HG03025 (cell line): Measurements from ENCODE around the gene MEAK7.
A peak's percentile ranks its signal among the peaks of the same experiment; 100 is the strongest.

Experiments
- ATAC-seq: cut with Tn5 transposase; IDR thresholded peaks from one replicate; pipeline ENCODE4 v1.9.1; 2021; ENCODE audit warnings: mild to moderate bottlenecking, moderate library complexity; ENCODE audit not compliant: unreplicated experiment, low FRiP score

Gene MEAK7, protein sequence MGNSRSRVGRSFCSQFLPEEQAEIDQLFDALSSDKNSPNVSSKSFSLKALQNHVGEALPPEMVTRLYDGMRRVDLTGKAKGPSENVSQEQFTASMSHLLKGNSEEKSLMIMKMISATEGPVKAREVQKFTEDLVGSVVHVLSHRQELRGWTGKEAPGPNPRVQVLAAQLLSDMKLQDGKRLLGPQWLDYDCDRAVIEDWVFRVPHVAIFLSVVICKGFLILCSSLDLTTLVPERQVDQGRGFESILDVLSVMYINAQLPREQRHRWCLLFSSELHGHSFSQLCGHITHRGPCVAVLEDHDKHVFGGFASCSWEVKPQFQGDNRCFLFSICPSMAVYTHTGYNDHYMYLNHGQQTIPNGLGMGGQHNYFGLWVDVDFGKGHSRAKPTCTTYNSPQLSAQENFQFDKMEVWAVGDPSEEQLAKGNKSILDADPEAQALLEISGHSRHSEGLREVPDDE

DNA sequence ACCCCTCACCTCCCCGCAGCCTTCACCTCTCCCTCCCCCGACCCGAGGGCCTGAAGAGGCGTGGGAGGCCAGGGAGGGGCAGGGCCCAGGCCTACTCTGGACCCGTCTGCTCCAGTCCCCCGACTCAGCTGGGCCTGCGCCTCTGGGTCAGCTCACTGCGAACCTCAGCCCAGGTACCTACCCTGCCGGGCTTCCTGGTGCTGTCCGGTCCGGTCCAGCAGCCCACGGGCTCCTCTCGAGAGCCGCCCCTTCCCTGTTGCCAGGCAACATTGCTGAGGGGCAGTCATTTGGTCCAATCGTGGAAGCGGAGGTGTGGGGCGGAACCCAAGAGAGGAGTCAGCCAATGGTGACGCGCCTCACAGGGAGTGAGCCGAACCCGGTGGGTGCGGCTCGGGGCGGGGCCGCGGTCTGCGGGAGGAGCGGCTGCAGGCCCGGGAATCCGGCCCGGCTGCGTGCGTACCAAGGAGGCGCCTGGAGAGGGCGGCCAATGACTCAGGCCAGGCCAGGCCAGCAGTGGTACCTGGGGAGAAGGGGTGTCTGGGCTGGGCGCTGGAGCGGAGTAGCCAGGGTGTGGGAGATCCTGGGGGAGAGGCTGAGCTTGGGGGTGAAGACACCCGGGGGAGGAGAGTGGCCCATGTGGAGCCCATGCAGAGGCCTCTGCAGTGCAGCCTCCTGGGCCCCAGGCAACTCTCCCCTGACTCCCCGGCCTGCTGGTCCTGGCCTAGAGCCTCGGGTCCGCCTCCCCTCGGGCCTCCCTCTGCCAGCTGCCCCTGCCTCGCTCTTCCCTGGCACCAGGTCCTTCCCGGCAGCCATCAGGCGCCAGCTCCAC lies at the start of gene MEAK7:
TSS of gene MEAK7 (minus strand) at position 240 of the 829 bp plus-strand sequence. CDS start 6,573 bp downstream, outside the sequence.
- ATAC-seq: peak; percentile 92

- no peak for ATAC-seq
Observed at GRCh38 chr16:84553873-84554399, 49.5 kb upstream of the MEAK7 start.

DNA sequence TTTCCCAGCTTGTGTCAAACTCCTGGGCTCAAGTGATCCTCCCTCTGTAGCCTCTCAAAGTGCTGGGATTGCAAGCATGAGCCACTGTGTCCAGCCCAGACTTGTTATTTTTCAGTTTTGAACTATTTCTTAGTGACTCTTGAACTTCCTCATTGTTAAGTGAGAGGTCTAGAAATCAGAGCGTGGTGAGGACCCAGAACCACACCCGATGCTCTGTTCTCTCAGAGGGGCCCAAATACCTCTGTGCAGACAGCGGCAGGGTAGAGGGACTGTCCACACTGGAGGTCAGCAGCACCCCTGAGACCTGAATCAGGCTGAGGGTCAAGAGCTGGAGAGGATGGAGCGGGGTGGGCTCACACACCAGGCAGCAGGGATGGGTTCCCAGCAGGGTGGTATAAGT lies 47.7 kb upstream of the MEAK7 start:
- ATAC-seq: no peak

- ATAC-seq: no peak
Observed at GRCh38 chr16:84550096-84550495, 45.6 kb upstream of the MEAK7 start.

DNA sequence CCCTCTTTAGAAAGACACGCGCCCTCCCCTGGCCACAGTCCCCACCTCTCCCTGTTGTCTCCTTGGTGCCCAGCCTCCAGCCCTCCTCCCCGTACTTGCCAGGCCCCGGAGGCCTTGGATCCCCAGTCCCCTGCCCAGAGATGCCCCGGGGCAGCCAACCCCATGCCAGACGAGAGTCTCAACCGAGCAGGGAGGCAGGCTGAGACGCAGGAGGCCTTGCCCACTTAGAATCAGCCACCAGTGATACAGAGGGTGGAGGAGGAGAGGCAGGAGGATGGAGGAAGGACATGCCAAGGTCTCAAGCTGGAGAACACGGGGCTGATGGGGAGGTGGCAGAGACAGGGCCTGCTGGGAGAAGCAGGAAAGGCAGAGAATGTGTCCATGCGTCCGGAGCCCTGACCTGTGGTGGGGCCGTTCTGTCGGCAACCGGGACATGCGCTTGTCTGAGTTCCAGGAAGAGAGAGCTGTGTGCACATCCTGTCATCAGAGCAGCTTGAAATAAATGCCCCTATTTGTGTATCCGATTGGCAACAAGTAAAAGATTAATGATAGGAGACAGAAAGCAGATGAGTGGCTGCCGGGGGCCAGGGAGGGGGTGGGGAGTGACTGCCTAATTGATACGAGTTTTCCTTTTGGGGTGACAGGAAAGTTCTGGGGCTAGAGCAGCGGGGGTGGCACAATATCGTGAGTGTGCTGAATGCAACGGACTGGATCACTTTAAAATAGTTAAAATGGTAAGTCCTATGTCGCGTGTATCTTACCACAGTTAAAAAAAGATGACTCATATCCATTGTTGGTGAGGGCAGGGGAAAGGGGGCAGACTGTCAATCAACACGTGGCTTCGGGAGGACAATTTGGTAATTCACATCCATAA lies 44.7 kb upstream of the MEAK7 start:
- no peak for ATAC-seq

- ATAC-seq: no peak
Observed at GRCh38 chr16:84548508-84548907, 44.0 kb upstream of the MEAK7 start.

GRCh38 chr16:84547546-84548061 lies 43.1 kb upstream of the MEAK7 start:
- ATAC-seq: no peak

DNA sequence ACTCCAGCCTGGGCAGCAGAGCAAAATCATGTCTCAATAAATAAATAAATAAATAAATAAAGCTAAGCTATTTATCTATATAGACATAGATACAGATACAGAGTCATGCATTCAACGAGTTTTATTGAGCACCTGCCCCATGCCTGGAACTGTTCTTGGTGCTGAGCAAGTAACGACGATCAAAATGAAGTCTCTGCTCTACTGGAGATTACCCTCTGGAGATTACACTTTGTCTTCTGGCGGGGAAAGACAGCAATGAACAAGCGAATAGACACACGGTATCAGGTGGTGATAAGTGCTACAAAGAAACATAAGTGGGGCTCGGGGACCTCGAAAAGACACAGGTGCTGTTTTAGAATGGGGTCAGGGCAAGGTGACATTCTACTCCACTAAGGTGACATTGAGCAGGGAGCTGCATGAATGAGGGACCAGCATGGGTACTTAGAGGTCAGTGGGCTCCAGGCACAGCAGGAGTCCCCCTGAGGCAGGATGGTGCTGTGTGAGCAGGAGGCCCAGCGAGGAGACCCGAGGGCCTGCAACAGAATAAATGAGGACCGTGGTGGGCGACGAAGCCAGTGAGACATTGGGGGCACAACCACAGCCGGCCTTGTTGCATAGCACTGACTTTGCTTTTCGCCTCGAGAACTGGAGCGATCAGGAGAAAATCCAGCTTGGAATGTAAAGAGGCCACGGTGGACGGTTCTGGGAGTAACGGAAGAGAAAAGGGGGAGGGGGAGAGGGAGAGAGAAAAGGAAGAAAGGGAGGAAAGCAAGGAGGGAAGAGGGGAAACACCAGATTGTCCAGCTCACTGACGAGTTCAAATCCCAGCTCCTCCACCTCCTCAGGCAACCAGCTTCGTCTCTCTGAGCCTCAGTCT lies 42.4 kb upstream of the MEAK7 start:
- no peak for ATAC-seq

DNA sequence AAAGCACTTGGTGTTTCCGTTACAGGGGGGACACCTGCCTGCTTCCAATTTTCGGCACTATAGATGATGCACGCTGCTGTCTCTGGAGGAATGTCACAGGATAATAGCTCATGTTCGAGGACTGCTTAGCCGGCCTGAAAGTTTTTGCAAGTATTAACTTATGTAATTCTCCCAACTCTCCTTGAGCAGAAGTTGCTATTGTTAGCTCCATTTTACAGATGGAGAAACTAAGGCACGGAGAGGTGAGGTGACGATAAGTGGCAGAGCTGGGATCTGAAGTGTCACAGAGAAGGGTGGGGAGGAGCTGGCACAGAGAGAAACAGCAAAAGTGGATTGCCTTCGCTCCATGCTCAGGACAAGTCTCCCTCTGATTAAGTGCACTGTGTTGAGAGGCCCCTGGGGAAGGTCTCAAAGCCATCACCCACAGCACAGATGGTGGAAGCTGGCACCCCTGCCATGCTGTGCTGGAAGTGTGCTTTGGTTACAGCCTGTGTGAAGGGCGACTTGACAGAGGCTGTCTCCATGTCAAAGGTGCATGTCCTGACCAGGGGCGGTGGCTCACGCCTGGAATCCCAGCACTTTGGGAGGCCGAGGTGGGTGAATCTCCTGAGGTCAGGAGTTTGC lies 40.8 kb upstream of the MEAK7 start:
- ATAC-seq: no peak

- no peak for ATAC-seq
Observed at GRCh38 chr16:84544031-84544773, 39.7 kb upstream of the MEAK7 start.

DNA sequence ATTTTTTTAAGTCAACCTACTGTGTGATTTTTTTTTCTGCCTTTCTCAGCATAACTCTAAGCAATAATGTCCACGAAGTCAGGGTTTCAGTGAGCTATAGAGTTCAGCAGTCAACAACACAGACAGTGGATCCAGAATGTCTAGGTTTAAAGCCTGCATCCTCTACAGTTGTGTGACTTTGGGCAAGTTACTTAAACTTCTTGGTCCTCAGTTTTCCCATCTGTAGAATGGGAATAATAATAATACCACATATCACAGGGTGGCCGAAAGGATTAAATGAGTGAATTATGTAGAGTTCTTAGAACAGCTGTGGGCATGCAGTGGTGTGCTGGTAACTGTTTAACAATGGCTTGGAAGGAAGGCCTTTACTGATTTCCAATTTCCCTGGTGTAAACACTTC lies 38.8 kb upstream of the MEAK7 start:
- ATAC-seq: no peak

GRCh38 chr16:84541999-84542817 lies 37.7 kb upstream of the MEAK7 start:
- no peak for ATAC-seq

DNA sequence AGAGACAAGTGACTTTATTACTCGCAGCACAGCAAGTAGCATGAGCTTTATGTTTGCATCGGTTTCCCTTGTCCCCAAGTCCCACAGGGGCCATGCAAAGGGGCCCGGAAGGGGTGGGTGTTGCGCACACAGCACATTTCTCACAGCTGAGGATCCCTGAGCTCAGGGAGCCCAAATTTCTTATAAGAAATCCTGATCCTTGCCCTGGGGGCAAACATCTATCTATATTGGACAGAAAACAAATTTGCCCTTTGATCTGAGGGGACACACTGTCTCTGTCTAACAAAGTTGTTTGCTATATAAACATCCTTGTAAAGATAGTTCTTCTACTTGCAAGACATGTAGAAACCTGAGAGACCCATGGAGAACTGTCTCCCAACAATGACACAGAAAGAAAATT lies 35.7 kb upstream of the MEAK7 start:
- ATAC-seq: no peak

GRCh38 chr16:84538222-84538840 lies 33.9 kb upstream of the MEAK7 start:
- ATAC-seq: no peak

GRCh38 chr16:84537491-84538151 lies 33.2 kb upstream of the MEAK7 start:
- no peak for ATAC-seq

DNA sequence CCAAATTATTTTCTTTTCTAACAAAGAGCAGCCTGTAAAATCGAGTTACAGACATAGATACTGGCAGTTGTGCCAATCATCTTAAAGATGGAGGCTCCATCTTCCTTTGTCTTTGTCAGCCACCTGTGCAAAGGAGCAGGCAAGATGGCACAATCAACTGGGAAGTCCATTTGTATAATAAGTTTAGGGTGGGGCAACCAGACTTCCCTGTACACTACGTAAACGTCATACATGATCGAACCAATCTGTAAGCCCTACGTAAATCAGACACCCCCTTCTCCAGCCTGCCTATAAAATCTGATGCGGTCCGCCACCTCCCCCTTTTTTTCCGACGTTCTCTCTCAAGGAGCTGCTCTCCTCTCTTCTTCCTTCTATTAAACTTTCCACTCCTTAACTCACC lies 31.4 kb upstream of the MEAK7 start:
- ATAC-seq: no peak
